Measurements from ENCODE around the gene ABCA13. TPM values are rescaled to one million over a fixed set of nuclear protein-coding genes. Genes with fewer than 3 reads are reported as not detected.

Gene ABCA13
- total RNA-seq, 1 donor: 4.3 TPM

DNA sequence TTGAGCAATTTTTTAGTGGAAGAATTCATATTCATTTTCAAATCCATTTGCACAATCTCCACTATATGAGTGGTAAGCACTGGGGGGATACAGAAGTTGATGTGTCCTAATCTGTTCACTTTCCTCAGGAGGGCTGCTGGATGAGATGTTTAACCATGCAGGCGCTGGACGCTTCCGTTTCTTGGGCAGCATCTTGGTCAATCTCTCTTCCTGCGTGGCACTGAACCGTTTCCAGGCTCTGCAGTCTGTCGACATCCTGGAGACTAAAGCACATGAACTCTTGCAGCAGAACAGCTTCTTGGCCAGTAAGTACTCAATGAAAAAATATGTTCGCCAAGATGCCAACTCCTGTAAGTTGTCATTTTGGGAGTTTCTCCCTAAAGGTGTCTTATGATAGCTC, 179.3 kb downstream of the ABCA13 start:
- DNase-seq (ENCODE audit: low read depth in 2 of 3, low spot score in 2 of 3): no peak

DNA sequence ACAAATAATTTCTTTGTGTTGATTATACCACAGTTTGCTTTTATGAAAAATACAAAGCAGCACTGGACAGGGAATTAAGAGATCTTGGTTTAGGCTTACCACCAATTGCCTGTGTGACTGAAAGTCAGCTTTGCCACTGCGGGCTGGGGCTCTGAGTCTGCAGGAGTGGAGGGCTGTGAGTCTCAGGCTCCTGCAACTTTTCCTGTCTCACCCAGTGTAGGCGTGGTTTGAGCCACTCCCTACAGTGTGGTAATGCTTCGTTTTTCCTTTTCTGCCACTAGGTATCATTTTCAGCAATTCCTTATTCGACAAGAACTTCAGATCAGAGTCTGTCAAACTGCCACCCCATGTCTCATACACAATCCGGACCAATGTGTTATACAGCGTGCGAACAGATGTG, 180.6 kb downstream of the ABCA13 start:
- DNase-seq (ENCODE audit: low read depth in 2 of 3, low spot score in 2 of 3): no peak

DNA sequence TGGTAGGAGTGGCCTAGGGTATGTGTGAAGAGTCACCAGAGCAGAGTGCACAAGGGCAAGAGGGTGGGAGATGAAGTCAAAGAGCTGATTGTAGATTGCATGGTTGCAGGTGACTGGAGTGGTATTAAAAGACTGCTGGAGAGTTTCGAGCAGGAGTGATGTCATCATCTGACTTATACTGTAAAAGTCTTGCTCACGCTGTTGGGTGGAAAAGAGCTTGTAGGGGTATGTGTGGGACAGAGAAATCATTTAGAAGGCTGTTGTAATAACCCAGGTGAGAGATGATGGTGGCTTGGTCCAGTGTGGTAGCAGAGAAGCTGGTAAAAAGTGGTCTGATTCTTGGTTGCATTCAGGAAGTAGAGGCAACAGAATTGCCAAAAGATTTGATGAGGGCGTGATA, 184.1 kb downstream of the ABCA13 start:
- no peak for DNase-seq (ENCODE audit: low read depth in 2 of 3, low spot score in 2 of 3)

DNA sequence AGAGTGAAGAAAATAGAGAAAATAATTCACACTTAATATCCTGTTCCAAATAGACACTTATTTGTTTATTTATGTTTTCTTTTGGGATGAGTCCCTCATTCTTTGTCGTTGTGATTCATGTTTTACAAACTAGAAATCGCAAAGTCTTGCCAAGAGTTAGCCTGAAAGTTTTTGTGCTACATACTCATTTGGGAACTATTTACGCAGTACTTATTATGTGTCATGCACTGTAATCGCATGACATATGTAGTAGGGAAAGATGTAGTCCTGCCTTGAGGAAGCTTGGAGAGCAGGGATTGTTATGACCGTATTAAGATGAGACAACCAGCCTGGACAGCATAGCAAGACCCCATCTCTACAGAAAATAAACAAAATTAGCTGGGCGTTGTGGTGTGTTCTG, 189.3 kb downstream of the ABCA13 start:
- no peak for DNase-seq (ENCODE audit: low read depth in 2 of 3, low spot score in 2 of 3)

DNA sequence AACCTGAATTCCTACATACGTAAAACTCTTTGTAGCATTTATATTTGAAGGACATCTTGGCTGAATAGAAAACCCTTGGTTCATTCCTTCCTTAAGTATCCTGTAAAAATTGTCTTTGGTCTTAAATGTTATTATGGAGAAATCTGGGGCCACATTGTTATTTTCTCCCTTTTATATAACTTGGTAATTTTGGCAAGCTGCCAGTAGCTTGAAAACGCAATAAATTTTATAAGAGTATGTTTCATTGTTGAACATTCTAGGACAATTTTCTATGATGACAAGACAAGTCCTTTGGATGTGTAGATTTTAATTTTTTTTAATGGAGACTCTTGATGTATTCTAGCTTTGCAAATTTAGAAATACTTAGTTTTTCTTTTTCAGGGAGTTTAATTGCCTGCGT, 191.9 kb downstream of the ABCA13 start:
- DNase-seq (ENCODE audit: low read depth in 2 of 3, low spot score in 2 of 3): no peak

DNA sequence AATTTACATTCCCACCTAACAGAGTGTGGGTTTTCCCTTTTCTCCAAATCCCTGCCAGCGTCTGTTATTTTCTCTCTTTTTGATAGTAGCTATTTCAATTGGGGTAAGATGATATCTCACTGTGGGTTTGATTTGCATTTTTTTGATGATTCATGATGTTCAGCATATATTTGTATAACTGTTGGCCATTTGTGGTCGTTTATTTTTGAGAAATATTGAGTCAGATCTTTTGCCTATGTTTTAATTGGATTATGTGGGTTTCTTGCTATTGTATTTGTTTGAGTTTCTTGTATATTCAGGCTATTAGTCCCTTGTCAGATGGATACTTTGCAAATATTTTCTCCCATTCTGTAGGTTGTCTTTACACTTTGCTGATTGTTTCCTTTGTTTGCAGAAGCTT, 193.8 kb downstream of the ABCA13 start:
- no peak for DNase-seq (ENCODE audit: low read depth in 2 of 3, low spot score in 2 of 3)

DNA sequence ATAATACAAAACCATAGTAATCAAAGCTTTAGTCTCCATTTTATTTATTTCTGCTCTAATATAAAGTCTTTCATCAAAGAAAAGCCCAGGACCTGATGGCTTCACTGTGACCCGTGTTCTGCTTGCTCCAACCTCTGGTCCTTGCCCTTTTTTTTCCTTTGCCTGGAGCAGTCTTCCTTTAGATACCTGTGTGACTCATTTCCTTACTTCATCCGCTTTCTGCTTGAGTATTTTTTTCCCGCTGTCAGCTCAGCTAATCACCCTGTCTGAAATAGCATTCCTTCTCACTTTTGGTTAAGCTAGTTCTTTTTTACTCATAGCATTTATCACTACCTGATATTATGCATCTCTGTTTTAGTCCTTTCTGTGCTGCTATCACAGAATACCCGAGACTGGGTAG, 194.8 kb downstream of the ABCA13 start:
- DNase-seq (ENCODE audit: low read depth in 2 of 3, low spot score in 2 of 3): no peak

DNA sequence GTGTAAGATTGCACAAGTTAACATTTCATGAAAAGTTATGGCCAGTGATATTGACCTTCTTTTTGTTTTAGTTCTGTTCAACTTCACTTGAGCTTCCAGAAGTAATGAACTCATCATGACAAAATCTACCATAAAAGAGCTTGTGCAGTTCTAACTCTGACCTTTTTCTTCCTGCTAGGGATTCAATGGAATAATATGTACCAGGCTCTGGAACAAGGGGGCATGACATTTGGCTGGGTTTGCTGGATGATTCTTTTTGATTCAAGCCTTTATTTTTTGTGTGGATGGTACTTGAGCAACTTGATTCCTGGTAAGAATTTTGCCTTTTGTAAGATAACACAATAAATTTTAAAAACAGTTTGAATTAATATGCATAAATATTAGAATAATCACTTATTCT, 205.0 kb downstream of the ABCA13 start:
- DNase-seq (ENCODE audit: low read depth in 2 of 3, low spot score in 2 of 3): no peak

DNA sequence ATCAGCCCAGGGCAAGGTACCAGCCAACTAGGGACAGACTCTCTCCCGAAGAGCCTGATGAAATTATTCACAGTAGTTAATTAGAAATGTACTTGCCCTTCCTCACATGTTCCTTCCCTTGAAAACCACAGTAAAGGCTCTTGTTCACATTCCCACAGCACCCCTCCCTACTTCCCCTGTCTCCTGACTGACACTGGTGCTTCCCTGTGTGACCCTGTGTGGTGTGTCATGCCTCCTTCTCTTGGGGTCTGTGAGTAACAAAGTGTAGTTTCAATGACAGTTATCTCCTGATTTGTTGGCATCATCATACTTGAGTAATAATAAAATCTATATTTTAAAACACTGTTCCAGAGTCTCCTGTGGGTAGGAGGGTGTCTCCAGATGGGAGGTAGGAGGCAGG, 209.7 kb downstream of the ABCA13 start:
- no peak for DNase-seq (ENCODE audit: low read depth in 2 of 3, low spot score in 2 of 3)

DNA sequence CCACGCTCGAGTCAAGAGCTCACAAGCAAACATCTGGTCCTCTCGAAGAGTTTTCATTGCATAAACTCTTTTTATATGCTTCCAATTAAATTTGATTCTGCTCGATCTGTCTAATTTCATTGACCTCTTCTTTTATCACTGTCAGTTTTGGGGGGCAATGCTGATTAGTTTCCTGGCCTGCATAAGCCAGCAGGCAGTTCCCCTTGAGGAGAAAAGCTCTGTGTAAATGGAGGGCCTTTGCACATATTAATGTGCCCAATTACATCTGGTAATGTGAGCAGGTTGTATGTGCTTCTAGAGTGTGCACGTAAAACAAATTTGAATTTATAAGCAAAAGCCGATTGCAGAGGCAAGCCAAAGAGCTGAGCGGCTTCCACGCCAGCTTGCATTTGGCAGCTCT, 210.3 kb downstream of the ABCA13 start:
- DNase-seq (ENCODE audit: low read depth in 2 of 3, low spot score in 2 of 3): no peak

DNA sequence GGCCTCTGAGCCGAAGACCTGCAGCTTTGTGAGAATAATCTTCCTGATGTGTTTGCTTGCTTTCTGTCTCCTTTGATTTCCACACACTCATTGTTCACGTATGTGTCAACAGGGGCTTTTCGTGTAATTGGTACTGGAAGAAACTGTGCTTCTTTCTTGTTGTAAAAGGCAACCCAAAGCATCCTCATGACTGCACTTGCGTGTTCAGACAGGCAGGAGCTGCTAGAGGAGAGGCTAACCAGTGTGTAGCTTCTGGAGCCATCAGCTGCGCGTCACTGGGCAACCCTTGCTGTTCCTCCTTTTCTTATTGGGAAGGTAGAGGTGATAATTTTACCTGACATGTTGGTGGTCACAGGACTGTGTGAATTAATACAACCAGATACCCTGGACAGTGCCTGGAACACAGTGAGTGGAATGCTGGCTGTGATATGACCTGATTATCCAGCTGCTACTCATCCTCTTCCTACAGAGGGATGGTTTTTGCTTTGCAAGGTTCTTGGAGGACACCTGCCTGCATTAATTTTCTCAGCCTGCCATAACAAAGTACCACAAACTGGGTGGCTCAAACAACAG, 213.0 kb downstream of the ABCA13 start:
- DNase-seq (ENCODE audit: low read depth in 2 of 3, low spot score in 2 of 3): no peak

DNA sequence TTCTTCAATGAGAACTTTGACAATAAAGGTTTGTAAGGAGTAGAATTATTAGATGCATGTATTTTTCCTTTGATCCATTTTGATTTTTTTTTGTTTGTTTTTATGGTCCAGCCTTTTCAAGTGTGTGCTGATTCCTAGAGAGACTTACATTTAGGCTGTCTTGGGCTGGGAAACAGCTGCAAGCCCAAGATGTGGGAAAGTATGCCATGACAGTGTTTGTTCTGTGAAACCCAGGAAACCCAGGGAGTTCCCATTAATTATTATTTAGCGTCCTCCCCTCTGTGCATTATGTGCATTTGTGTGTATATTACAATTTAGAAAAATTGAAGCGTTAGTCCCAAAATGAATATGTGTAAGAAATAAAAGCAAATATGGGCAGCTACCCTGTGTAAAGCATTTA, 216.7 kb downstream of the ABCA13 start:
- DNase-seq (ENCODE audit: low read depth in 2 of 3, low spot score in 2 of 3): no peak

DNA sequence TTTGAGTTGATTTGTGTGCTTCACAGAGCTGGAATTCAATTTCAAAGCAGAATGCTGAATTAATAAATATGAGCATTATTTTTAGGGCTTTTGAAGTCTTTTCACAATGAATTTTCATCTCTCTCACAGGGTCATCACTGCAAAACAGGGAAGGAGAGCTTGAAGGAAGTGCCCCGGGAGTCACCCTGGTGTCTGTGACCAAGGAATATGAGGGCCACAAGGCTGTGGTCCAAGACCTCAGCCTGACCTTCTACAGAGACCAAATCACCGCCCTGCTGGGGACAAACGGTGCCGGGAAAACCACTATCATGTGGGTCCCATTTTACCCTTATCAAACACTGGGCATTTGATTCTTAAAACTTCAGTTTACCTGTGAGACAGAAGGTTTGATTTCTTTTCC, 217.7 kb downstream of the ABCA13 start:
- no peak for DNase-seq (ENCODE audit: low read depth in 2 of 3, low spot score in 2 of 3)

DNA sequence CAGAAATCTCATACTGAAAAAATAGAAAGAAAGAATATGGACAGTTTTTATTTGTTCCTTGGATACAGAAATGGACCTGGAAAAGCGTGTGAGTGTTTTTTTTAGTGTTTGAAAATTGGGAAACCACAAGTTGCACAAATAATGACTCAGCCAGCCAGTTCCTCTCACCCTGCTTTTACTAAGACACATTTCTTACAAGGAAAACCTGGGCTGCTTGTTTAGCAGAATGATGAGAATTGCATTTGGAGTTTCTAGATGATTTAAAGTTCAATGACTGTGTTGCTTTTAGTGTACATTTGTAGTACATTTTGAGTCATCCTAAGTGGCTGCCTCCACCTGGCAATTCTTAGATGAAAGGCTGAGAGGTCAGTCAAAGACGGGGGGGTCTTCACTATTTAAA, 218.7 kb downstream of the ABCA13 start:
- DNase-seq (ENCODE audit: low read depth in 2 of 3, low spot score in 2 of 3): peak in 2 of 3 donors; percentile 40 to 45

DNA sequence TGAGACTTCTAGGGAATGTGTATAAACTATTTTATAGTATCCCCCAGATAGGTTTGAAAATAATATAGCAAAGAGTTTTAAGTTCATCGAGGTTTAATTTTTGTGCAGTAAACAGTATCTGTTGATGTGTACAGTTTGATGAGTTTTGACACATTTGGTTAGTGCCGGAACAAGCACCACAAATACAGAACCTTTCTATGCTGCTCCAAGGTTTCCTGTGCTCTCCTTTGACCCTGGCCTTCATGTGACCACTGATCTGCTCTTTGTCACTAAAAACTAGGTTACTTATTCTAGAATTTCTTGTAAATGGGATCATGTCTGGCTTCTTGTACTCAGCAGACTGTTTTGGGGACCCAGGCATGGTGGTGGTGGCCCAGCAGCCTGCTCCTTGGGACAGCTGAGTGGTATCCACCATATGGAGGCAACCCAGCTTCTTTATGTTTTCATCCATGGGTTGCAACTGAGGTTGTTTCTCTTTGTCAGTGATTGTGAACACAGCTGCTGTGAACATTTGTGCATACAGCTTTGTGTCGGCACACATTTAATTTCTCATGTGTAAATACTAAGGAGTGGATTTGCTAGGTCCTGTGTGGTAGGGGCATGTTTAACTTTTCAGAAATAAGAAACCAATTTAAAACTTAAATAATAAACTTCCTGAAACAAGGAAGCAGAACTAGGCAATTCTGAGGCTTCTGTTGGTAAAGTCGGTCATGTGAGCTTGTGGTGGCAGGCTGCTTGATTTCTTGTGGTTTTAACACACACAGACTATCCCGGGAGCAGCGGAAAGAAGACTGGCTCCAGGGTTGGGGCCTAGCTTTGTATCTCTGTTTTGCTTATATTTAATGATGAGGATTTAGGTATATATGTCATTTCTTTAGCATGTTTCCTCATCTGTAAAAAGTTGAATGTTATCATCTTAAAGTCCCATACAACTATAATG, 219.4 kb downstream of the ABCA13 start:
- DNase-seq (ENCODE audit: low read depth in 2 of 3, low spot score in 2 of 3): peak in 2 of 3 donors; percentile 45

DNA sequence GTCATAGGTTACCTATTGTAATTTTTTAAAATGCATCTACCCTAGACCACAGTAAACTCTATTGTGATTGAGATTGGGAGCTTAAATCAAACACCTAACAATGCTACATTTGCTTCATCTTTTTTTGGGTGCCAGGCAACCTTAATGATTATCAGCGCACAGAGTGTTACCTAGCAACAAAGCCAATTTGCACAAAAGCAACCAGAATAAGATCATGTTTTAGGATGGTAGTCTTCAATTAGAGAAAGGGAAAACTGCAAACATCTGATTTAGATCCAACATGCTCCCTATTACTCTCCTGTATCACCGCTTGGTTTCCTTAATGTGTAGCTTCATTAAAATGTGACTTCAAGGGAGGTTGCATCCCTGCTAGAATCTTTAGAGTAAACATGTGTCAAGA, 226.9 kb downstream of the ABCA13 start:
- no peak for DNase-seq (ENCODE audit: low read depth in 2 of 3, low spot score in 2 of 3)

DNA sequence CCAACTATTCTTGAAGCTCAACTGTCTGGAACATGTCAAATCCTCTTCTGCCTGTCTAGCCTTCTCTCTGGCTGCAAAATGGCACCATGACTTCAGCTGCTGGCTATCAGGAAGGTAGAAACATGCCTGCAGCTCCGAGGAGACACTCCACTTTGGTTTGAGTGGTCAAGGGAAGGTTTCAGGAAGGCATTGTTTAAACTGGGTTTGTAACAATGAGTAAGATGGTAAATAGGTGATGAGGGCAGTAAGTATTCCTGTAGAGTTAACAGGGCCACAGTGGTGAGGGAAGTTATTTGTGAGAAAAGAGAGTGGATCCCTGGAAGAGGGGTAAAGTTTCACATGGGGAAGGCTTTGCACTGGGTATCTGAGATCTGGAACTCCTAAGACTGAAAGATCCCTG, 231.5 kb downstream of the ABCA13 start:
- DNase-seq (ENCODE audit: low read depth in 2 of 3, low spot score in 2 of 3): no peak

DNA sequence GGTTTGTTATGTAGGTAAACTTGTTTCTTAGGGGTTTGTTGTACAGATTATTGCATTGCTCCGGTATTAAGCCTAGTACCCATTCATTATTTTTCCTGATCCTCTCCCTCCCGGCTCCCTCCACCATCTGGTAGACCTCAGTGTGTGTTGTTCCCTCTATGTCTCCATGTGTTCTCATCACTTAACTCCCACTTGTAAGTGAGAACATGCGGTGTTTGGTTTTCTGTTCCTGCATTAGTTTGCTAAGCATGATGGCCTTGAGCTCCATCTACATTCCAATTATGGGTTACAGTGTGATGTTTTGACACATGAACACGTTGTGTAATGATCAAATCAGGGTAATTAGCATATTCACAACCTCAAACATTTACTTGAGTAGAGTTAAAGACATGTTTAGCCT, 237.5 kb downstream of the ABCA13 start:
- DNase-seq (ENCODE audit: low read depth in 2 of 3, low spot score in 2 of 3): no peak

DNA sequence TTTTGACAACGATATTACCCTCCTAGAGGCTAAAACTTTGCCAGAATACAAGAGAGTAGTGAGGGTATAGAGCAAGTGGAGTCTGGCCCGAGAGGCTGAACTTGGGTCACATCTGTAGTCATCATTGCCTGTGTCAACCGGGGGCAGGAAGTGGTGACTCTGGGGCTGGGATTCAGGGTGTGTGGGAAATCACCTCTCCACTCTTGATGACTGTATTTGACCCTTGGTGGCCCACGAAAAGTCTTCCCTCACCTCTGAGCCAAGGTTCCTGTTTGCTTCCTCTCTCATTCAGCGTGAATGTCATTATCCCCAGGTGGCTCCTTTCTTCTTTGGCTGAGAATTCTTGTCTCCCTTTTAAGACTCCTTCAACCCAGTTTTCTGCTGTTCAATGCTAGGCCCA, 240.4 kb downstream of the ABCA13 start:
- DNase-seq (ENCODE audit: low read depth in 2 of 3, low spot score in 2 of 3): no peak

DNA sequence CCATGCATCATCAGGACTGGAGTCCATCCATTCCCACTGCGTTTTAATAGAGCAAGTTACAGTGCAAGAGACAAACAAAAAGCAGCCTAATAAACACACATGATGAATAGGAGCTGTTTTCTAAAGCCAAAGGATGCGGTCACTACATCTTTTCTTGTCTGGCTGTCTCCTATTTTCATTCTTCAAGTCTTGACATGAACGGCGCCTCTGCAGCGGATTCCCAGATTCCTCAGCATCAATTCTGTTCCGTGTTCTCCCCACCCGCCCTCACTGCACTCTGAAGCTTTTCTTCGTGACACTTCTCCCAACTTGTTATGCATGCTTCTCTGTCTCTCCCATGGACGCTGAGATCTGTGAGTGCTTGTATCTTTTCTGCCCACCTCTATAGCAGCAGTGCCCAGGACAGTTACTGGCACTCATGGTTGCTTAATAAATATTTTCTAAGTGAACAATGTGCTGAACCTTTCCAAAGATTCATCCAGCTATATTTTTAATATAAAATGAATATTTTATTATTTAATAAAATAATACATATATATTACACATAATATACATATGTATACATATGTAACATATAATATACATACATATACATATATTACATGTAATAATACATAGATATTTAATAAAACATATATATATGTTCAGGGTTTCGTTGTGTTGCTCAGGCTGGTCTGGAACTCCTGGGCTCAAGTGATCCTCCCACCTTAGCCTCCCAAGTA, 242.9 kb downstream of the ABCA13 start:
- no peak for DNase-seq (ENCODE audit: low read depth in 2 of 3, low spot score in 2 of 3)

DNA sequence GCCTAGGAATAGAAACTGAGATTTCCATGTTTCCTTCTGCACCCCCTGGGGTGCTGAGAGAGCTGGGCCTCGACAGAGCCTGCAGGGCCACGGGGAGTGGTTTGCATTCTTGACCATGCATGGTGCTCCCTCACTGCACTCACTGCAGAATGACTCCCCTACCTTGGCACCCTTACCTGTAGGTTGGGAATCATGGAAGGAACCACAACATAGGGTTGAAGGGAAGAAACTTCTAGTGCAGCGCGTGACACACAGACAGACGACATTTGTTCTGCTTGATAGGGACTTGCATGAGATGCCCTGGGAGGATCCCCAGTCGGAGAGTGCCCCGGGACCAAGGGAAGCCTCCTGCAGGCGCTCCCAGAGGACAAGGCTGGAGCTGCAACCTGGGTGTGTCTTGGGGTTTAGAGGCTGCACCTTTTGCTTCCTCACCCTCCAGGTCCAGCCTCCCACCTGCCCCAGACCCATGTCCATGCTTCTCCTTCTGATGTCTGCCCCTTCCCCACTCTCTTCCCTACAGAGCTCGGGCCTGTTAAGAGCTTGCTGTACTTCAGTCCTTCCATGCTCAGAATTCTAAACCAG, 245.2 kb downstream of the ABCA13 start:
- DNase-seq (ENCODE audit: low read depth in 2 of 3, low spot score in 2 of 3): no peak
